ENCODE measurements around the gene PSMB2. TPM values are rescaled to one million over a fixed set of nuclear protein-coding genes. Genes with fewer than 3 reads are reported as not detected.

The PSMB2 gene
- total and polyA plus RNA-seq, 2 donors from 2014 or later: 44.1 to 78.0 TPM

DNA sequence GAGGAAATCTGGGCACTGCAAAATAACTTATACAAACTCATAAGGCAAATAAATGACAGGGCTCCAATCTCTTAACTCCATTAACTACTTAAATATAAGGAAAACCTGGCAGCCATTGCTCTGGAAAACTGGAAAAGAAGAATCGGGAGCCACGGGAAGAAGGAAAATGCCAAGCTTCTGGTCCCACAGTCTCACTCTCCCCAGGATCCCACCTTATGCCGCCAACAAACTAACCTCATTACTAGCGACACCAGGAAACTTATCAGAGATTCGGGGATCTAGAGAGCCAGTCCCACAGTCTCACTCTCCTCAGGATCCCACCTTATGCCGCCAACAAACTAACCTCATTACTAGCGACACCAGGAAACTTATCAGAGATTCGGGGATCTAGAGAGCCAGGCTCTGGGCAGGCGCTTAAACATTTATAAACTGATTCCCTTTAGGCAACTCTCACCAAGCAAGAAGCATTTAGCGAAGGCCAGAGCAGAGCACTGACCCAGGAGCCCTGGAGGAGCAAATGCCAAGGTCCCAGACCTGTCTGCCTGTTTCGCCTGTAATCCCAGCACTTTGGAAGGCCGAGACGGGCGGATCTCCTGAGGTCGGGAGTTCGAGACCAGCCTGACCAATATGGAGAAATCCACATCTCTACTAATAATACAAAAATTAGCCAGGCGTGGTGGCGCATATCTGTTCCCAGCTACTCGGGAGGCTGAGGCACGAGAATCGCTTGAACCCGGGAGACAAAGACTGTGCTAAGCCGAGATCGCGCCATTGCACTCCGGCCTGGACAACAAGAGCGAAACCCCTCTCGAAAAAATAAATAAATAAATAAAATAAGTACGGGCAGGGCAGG, 720 bp downstream of the PSMB2 start:
- no peak for FAIRE-seq
- no peaks in the 10 kb centered on the region for H3K36me3 ChIP-seq (ENCODE audit: control insufficient read depth in 2 of 3, insufficient read depth in 3 of 3, low read length in 3 of 3)
- TF ChIP-seq, protein P1, sequence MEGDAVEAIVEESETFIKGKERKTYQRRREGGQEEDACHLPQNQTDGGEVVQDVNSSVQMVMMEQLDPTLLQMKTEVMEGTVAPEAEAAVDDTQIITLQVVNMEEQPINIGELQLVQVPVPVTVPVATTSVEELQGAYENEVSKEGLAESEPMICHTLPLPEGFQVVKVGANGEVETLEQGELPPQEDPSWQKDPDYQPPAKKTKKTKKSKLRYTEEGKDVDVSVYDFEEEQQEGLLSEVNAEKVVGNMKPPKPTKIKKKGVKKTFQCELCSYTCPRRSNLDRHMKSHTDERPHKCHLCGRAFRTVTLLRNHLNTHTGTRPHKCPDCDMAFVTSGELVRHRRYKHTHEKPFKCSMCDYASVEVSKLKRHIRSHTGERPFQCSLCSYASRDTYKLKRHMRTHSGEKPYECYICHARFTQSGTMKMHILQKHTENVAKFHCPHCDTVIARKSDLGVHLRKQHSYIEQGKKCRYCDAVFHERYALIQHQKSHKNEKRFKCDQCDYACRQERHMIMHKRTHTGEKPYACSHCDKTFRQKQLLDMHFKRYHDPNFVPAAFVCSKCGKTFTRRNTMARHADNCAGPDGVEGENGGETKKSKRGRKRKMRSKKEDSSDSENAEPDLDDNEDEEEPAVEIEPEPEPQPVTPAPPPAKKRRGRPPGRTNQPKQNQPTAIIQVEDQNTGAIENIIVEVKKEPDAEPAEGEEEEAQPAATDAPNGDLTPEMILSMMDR (IDR thresholded peaks at IDR 0.05; ENCODE audit: borderline replicate concordance, extremely low read depth, insufficient read depth): no peak
- peak in 1 of 5 donors; percentile 3 for DNase-seq
- peak overlapping the region; percentile 80 to 87 for H3K27ac ChIP-seq (ENCODE audit: low read depth in 2 of 2, low read length in 2 of 2)
- intact Hi-C loops (cut with DNase I): no loop called here
- peak overlapping the region; percentile 88 to 91 (median 89) for H3K9ac ChIP-seq (ENCODE audit: low read length in 3 of 3)
- H3K4me3 ChIP-seq (ENCODE audit: low read length in 3 of 3): peak overlapping the region; percentile 90 to 97 (median 97)
- H3K27me3 ChIP-seq (ENCODE audit: control insufficient read depth, insufficient read depth, low read length): no peaks in the 10 kb centered on the region
- H3K9me3 ChIP-seq (ENCODE audit: control insufficient read depth in 2 of 3, insufficient read depth in 1 of 3, low read length in 3 of 3): no peaks in the 10 kb centered on the region
- H3K4me1 ChIP-seq (ENCODE audit: control insufficient read depth in 2 of 3, insufficient read depth in 2 of 3, low read depth in 1 of 3, low read length in 3 of 3): peaks cover 0 to 7% (median 3%) of the 10 kb centered on the region in 3 donors

DNA sequence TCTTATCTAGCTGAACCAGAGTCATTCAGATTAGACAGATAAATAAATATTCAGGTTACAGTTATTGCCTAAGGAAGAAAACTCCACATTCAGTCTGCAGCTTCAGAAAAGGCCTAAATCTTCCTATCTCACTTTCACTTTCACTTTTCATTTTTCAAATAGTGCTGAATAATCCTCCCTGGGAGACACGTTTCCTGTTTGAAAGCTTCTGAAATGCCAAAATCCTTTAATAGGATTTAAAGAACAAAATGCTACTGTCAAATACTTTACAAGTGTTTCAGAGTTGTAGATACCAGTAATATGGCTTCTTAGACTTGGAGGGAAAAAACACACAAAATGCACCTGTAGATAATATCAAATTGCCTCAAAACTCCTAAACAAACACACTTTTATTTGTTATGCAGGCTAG, 3.9 kb downstream of the PSMB2 start:
- intact Hi-C loops (cut with DNase I): no loop called here
- H3K4me3 ChIP-seq (ENCODE audit: low read length in 3 of 3): peak overlapping the region in 2 of 3 donors; percentile 20 to 66
- H3K27me3 ChIP-seq (ENCODE audit: control insufficient read depth, insufficient read depth, low read length): no peaks in the 10 kb centered on the region
- FAIRE-seq (no peak), DNase-seq (peak in 1 of 5 donors; percentile 27)
- peaks cover 0 to 7% (median 3%) of the 10 kb centered on the region in 3 donors for H3K4me1 ChIP-seq (ENCODE audit: control insufficient read depth in 2 of 3, insufficient read depth in 2 of 3, low read depth in 1 of 3, low read length in 3 of 3)
- peak overlapping the region; percentile 47 to 88 for H3K27ac ChIP-seq (ENCODE audit: low read depth in 2 of 2, low read length in 2 of 2)
- H3K36me3 ChIP-seq (ENCODE audit: control insufficient read depth in 2 of 3, insufficient read depth in 3 of 3, low read length in 3 of 3): peaks cover 5 to 12% (median 7%) of the 10 kb centered on the region in 3 donors
- peak overlapping the region in 2 of 3 donors; percentile 1 to 57 for H3K9ac ChIP-seq (ENCODE audit: low read length in 3 of 3)
- TF ChIP-seq, protein P1 (IDR thresholded peaks at IDR 0.05; ENCODE audit: borderline replicate concordance, extremely low read depth, insufficient read depth): no peak
- no peaks in the 10 kb centered on the region for H3K9me3 ChIP-seq (ENCODE audit: control insufficient read depth in 2 of 3, insufficient read depth in 1 of 3, low read length in 3 of 3)

DNA sequence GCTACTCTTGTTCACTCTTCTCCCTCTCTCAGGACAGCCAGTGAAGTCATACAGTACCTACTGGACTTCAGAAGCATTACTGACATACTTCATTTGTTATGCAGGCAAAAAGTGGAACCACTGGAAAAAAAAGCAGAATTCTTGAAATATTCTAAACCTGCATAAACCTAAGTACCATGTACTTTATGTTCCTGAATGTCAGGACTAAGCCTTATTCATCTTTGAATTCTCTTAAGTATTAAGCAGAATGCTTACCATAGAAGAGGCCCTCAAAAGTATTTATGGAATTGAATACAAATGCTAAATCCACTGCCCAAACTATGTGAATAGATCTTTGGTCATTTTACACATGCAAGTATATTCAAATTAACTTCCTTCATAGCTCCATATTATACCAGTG, 7.8 kb downstream of the PSMB2 start:
- intact Hi-C loops (cut with DNase I): no loop called here
- no peak for FAIRE-seq
- H3K27me3 ChIP-seq (ENCODE audit: control insufficient read depth, insufficient read depth, low read length): no peaks in the 10 kb centered on the region
- no peak for DNase-seq
- H3K27ac ChIP-seq (ENCODE audit: low read depth in 2 of 2, low read length in 2 of 2): no peak overlapping the region
- H3K4me1 ChIP-seq (ENCODE audit: control insufficient read depth in 2 of 3, insufficient read depth in 2 of 3, low read depth in 1 of 3, low read length in 3 of 3): peaks cover 0 to 7% (median 2%) of the 10 kb centered on the region in 3 donors
- H3K36me3 ChIP-seq (ENCODE audit: control insufficient read depth in 2 of 3, insufficient read depth in 3 of 3, low read length in 3 of 3): peaks cover 13 to 27% (median 25%) of the 10 kb centered on the region in 3 donors
- no peaks in the 10 kb centered on the region for H3K9me3 ChIP-seq (ENCODE audit: control insufficient read depth in 2 of 3, insufficient read depth in 1 of 3, low read length in 3 of 3)
- TF ChIP-seq, protein P1 (IDR thresholded peaks at IDR 0.05; ENCODE audit: borderline replicate concordance, extremely low read depth, insufficient read depth): no peak
- H3K9ac ChIP-seq (ENCODE audit: low read length in 3 of 3): no peak overlapping the region
- no peak overlapping the region for H3K4me3 ChIP-seq (ENCODE audit: low read length in 3 of 3)
